Spleen (tissue), 7 donors: ENCODE data around the gene SKAP2.

Experiments
- CTCF ChIP-seq, 11 experiments: fragments of 200-600 bp in 7 of 11; fragments of 450-650 bp in 4 of 11; sonication (generic) in 4 of 11; IDR thresholded peaks in 8 of 11; conservative IDR thresholded peaks in 3 of 11; 1 replicate in 7 of 11; 2 replicates in 4 of 11; pipeline versions ENCODE4 v1.4.0 to v1.8.0; 2016 to 2021; ENCODE audit warnings: antibody characterized with exemption in 11 of 11, inconsistent platforms in 4 of 11, mild to moderate bottlenecking in 1 of 11
- POLR2A ChIP-seq, 3 donors: fragments of 450-650 bp; IDR thresholded peaks; one replicate each; pipeline ENCODE4 v1.5.1; 2017; ENCODE audit warnings: antibody characterized with exemption in 3 of 3, mild to moderate bottlenecking in 1 of 3
- POLR2AphosphoS5 ChIP-seq, 3 donors: sonication (generic); formaldehyde crosslinking; IDR thresholded peaks; one replicate each; pipeline ENCODE4 v1.5.1; 2017; ENCODE audit warnings: antibody characterized with exemption in 3 of 3
- donor health status: DM: no; HTN: no; CAD: no; lungs with moderate emphysema.
- donor health status: DM: no; HTN: no; CAD: no.
- donor health status: DM: no; HTN: no; CAD: no.

GRCh38 chr7:26842897-26843296 is 21.5 kb downstream of the SKAP2 start:
- TF ChIP-seq POLR2A (IDR thresholded peaks at IDR 0.05) = no peak
- TF ChIP-seq CTCF (IDR thresholded peaks at IDR 0.05 in 8 of 11, conservative IDR thresholded peaks at IDR 0.05 in 3 of 11) = no peak
- no peak for TF ChIP-seq POLR2AphosphoS5 (IDR thresholded peaks at IDR 0.05)
